H9 (cell line): ENCODE measurements around the gene RRP15. TPM values are rescaled to one million over a fixed set of nuclear protein-coding genes. Genes with fewer than 3 reads are reported as not detected.
A peak's percentile ranks its signal among the peaks of the same experiment; 100 is the strongest.

Source experiments
- DNase-seq: peaks from one replicate; pipeline ENCODE4 v3.0.0-alpha.2; 2017
- H2AFZ ChIP-seq: one replicate; pipeline ENCODE4 v1.6.1; 2013; ENCODE audit warnings: mild to moderate bottlenecking, low read length, control low read depth, moderate library complexity
- H2AK5ac ChIP-seq: 2 replicates; pipeline ENCODE4 v1.6.1; 2013; ENCODE audit warnings: low read length, control low read depth, mixed read lengths; ENCODE audit not compliant: insufficient read length
- H2BK120ac ChIP-seq: one replicate; pipeline ENCODE4 v1.6.1; 2013; ENCODE audit warnings: low read depth, mild to moderate bottlenecking, low read length, control low read depth, inconsistent platforms; ENCODE audit not compliant: poor library complexity, severe bottlenecking
- H2BK12ac ChIP-seq: 2 replicates; pipeline ENCODE4 v1.6.1; 2013; ENCODE audit warnings: low read length, control low read depth, mixed read lengths, low read depth; ENCODE audit not compliant: insufficient read length
- H2BK15ac ChIP-seq: 2 replicates; pipeline ENCODE4 v1.6.1; 2013; ENCODE audit warnings: low read depth, low read length, control low read depth
- H2BK20ac ChIP-seq: one replicate; pipeline ENCODE4 v1.6.1; 2013; ENCODE audit warnings: low read depth, mild to moderate bottlenecking, low read length, control low read depth, inconsistent platforms; ENCODE audit not compliant: poor library complexity, severe bottlenecking
- H2BK5ac ChIP-seq: 2 replicates; pipeline ENCODE4 v1.6.1; 2013; ENCODE audit warnings: low read length, control low read depth, mixed read lengths; ENCODE audit not compliant: insufficient read length
- H3K14ac ChIP-seq: 2 replicates; pipeline ENCODE4 v1.6.1; 2013; ENCODE audit warnings: low read length, control low read depth; ENCODE audit not compliant: insufficient read depth
- H3K18ac ChIP-seq: 2 replicates; pipeline ENCODE4 v1.6.1; 2013; ENCODE audit warnings: low read depth, mild to moderate bottlenecking, mixed read lengths, low read length, control low read depth; ENCODE audit not compliant: insufficient read length
- H3K23ac ChIP-seq: 2 replicates; pipeline ENCODE4 v1.6.1; 2013; ENCODE audit warnings: low read length, control low read depth, mixed read lengths, low read depth; ENCODE audit not compliant: insufficient read length
- H3K23me2 ChIP-seq: 2 replicates; pipeline ENCODE4 v1.6.1; 2013; ENCODE audit warnings: low read depth, mild to moderate bottlenecking, mixed read lengths, low read length, control low read depth; ENCODE audit not compliant: insufficient read length, poor library complexity, severe bottlenecking
- H3K27ac ChIP-seq: 2 replicates; pipeline ENCODE4 v1.5.1; 2013; ENCODE audit warnings: low read length, control low read depth, mixed read lengths, low read depth; ENCODE audit not compliant: insufficient read length
- H3K27me3 ChIP-seq: 2 replicates; pipeline ENCODE4 v1.6.1; 2013; ENCODE audit warnings: low read length, control low read depth, inconsistent platforms; ENCODE audit not compliant: insufficient read depth
- H3K4ac ChIP-seq: 2 replicates; pipeline ENCODE4 v1.6.1; 2013; ENCODE audit warnings: low read depth, mild to moderate bottlenecking, control low read depth, inconsistent platforms, low read length, moderate library complexity
- H3K4me1 ChIP-seq: 2 replicates; pipeline ENCODE4 v1.6.1; 2013; ENCODE audit warnings: low read length, control low read depth, inconsistent platforms; ENCODE audit not compliant: insufficient read depth
- H3K4me2 ChIP-seq: 2 replicates; pipeline ENCODE4 v1.6.1; 2013; ENCODE audit warnings: low read length, control low read depth, mixed read lengths; ENCODE audit not compliant: insufficient read length, insufficient read depth
- H3K56ac ChIP-seq: 2 replicates; pipeline ENCODE4 v1.6.1; 2013; ENCODE audit warnings: low read depth, mild to moderate bottlenecking, mixed read lengths, low read length, control low read depth; ENCODE audit not compliant: insufficient read length
- H3K79me1 ChIP-seq: 2 replicates; pipeline ENCODE4 v1.6.1; 2013; ENCODE audit warnings: low read depth, mild to moderate bottlenecking, moderate library complexity, low read length, control low read depth, inconsistent platforms; ENCODE audit not compliant: insufficient read depth, poor library complexity, severe bottlenecking
- H3K79me2 ChIP-seq: 2 replicates; pipeline ENCODE4 v1.6.1; 2013; ENCODE audit warnings: low read length, control low read depth, inconsistent platforms; ENCODE audit not compliant: insufficient read depth
- H3K9ac ChIP-seq: 2 replicates; pipeline ENCODE4 v1.6.1; 2013; ENCODE audit warnings: low read length, control low read depth, mixed read lengths; ENCODE audit not compliant: insufficient read length; ENCODE audit errors: extremely low read depth
- H3K9me3 ChIP-seq: one replicate; pipeline ENCODE4 v1.6.1; 2013; ENCODE audit warnings: low read depth, low read length, inconsistent platforms; ENCODE audit not compliant: control insufficient read depth
- H3T11ph ChIP-seq: one replicate; pipeline ENCODE4 v1.6.1; 2013; ENCODE audit warnings: mild to moderate bottlenecking, low read length, control low read depth, inconsistent platforms
- H4K20me1 ChIP-seq: one replicate; pipeline ENCODE4 v1.6.1; 2013; ENCODE audit not compliant: control insufficient read depth, insufficient read length, insufficient read depth
- H4K5ac ChIP-seq: 2 replicates; pipeline ENCODE4 v1.6.1; 2013; ENCODE audit warnings: low read depth, mild to moderate bottlenecking, mixed read lengths, low read length, control low read depth; ENCODE audit not compliant: insufficient read length
- H4K8ac ChIP-seq: replicated peaks from 2 replicates; pipeline ENCODE4 v1.6.1; 2013; ENCODE audit warnings: low read length, control low read depth, mixed read lengths, low read depth; ENCODE audit not compliant: insufficient read length
- H4K91ac ChIP-seq: 2 replicates; pipeline ENCODE4 v1.6.1; 2013; ENCODE audit warnings: low read depth, mild to moderate bottlenecking, moderate library complexity, mixed read lengths, low read length, control low read depth; ENCODE audit not compliant: insufficient read length
- H3K27ac Mint-ChIP-seq, 3 experiments: 2 replicates in 2 of 3; 3 replicates in 1 of 3; pipeline ENCODE4 v1.8.0; 2020 to 2021; ENCODE audit warnings: mixed read lengths in 3 of 3, mild to moderate bottlenecking in 1 of 3, moderate library complexity in 1 of 3
- H3K27me3 Mint-ChIP-seq: 2 replicates; pipeline ENCODE4 v1.8.0; 2021; ENCODE audit warnings: low read depth, mild to moderate bottlenecking, moderate library complexity, mixed read lengths
- H3K36me3 Mint-ChIP-seq, 3 experiments: 2 replicates in 2 of 3; 3 replicates in 1 of 3; pipeline ENCODE4 v1.8.0; 2020 to 2021; ENCODE audit warnings: low read depth in 3 of 3, mixed read lengths in 3 of 3; ENCODE audit not compliant: insufficient read depth in 1 of 3
- H3K4me1 Mint-ChIP-seq, 2 experiments: 2 replicates each; pipeline ENCODE4 v1.8.0; 2020; ENCODE audit warnings: mixed read lengths in 2 of 2
- H3K4me3 Mint-ChIP-seq, 2 experiments: 2 replicates in 1 of 2; 3 replicates in 1 of 2; pipeline ENCODE4 v1.8.0; 2020 to 2021; ENCODE audit warnings: mild to moderate bottlenecking in 2 of 2, mixed read lengths in 2 of 2, moderate library complexity in 1 of 2
- H3K9me3 Mint-ChIP-seq, 2 experiments: 2 replicates in 1 of 2; 3 replicates in 1 of 2; pipeline ENCODE4 v1.8.0; 2020; ENCODE audit warnings: mild to moderate bottlenecking in 2 of 2, mixed read lengths in 2 of 2, moderate library complexity in 1 of 2
- CTCF ChIP-seq: fragments of 200-600 bp; sonication (generic); conservative IDR thresholded peaks from 3 replicates; pipeline ENCODE4 v1.8.0; 2021; ENCODE audit warnings: antibody characterized with exemption, mild to moderate bottlenecking
- WGBS: extraction: QIAGEN DNeasy Blood & Tissue Kit; methylation state at CpG from one replicate; pipeline ENCODE4 v1.1.7; 2013; ENCODE audit warnings: missing lambda C conversion rate, low lambda C conversion rate, mixed read lengths; ENCODE audit not compliant: insufficient read length; ENCODE audit errors: extremely low coverage; 5-methylcytosine and 5-hydroxymethylcytosine counted together
- total RNA-seq: library from RNA; stranded (reverse); gene quantifications from 2 replicates; pipeline ENCODE4 v1.2.1, GENCODE V29; 2021

RRP15 gene
- total RNA-seq, 1 experiment from 2014 or later = 48.7 TPM

DNA sequence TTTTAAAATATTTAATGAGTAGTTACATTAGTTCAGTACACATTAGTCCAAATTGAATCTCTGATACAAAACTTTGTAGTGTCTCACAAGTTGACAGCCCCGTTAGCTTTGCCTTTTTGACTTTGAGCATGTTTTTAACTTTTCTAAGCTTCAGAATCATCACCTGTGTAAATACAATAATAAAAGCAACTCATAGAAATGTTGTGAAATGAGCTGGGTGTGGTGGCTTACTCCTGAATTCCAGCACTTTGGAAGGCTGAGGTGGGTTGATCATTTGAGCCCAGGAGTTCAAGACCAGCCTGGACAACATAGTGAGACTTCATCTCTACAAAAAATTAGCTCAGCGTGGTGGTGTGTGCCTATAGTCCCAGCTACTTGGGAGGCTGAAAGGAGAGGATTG is 11.1 kb downstream of the RRP15 start:
- H3K27me3 ChIP-seq = no peaks in the 10 kb centered on the region
- no CpG with 5 or more reads among the region's 2 CpGs for WGBS
- Mint-ChIP-seq H3K4me1 (peaks cover 63 to 64% of the 10 kb centered on the region in 2 experiments), H3K27ac (peak overlapping the region; percentile 83 to 97 (median 87); a peak in 5 of 7 replicates), H3K4me3 (peak overlapping the region in 1 of 2 experiments; percentile 48; a peak in 3 of 5 replicates), H3K9me3 (no peaks in the 10 kb centered on the region), H3K36me3 (peaks cover 10 to 14% (median 10%) of the 10 kb centered on the region in 3 experiments; a peak in 6 of 7 replicates), H3K27me3 (no peaks in the 10 kb centered on the region)
- H4K8ac ChIP-seq = no peak overlapping the region
- no peak overlapping the region for H2AK5ac ChIP-seq
- no peak overlapping the region for H2BK15ac ChIP-seq
- H2BK120ac ChIP-seq = no peak overlapping the region
- H3K4me2 ChIP-seq = no peak overlapping the region
- H4K91ac ChIP-seq = no peak overlapping the region
- H3K23ac ChIP-seq = no peak overlapping the region
- no peak overlapping the region for H2BK20ac ChIP-seq
- H3K9ac ChIP-seq = no peak overlapping the region
- H3K4me1 ChIP-seq = peaks cover 5% of the 10 kb centered on the region; the same call in 1 of the 2 replicates
- H3K23me2 ChIP-seq = no peaks in the 10 kb centered on the region
- H3K79me2 ChIP-seq = peaks cover 2% of the 10 kb centered on the region; the same call in 1 of the 2 replicates
- no peak overlapping the region for H3T11ph ChIP-seq
- no peak overlapping the region for H3K4ac ChIP-seq
- no peaks in the 10 kb centered on the region for H3K9me3 ChIP-seq
- TF ChIP-seq CTCF = no peak
- H3K56ac ChIP-seq = no peak overlapping the region
- no peaks in the 10 kb centered on the region for H3K79me1 ChIP-seq
- H3K27ac ChIP-seq = no peak overlapping the region
- no peak overlapping the region for H3K14ac ChIP-seq
- H2AFZ ChIP-seq = no peak overlapping the region
- no peaks in the 10 kb centered on the region for H4K20me1 ChIP-seq
- H3K18ac ChIP-seq = no peak overlapping the region
- no peak for DNase-seq
- H4K5ac ChIP-seq = no peak overlapping the region
- H2BK5ac ChIP-seq = no peak overlapping the region
- H2BK12ac ChIP-seq = no peak overlapping the region
